Measurements from ENCODE around the gene FOXD4L1.
"Not testable (repeated sequence)": the region's sequence is repeated elsewhere in the genome, so short reads cannot be mapped to it uniquely, and the experiment has no call there.

Gene FOXD4L1

DNA sequence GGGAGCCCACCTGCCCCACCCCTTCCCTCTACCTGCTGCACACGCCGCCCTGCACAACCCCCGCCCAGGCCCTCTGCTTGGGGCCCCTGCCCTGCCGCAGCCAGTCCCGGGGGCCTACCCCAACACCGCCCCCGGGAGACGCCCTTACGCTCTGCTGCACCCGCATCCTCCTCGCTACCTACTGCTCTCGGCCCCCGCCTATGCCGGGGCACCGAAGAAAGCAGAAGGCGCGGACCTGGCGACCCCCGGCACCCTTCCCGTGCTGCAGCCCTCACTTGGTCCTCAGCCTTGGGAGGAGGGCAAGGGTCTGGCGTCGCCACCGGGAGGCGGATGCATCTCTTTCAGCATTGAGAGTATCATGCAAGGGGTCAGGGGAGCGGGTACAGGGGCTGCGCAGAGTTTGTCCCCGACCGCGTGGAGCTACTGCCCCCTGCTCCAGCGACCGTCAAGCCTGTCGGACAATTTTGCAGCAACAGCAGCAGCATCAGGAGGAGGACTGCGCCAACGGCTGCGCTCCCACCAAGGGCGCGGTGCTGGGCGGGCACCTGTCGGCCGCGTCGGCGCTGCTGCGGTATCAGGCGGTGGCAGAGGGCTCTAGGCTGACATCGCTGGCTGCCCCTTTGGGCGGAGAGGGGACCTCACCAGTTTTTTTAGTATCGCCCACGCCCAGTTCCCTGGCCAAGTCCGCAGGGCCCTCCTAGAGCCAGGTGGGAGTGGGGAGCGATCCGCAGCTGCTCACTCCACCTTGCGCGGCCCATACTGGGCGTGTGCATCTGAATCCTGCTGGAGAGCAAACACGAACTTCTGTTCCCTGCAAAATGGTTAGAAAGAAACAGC lies 1.6 kb downstream of the FOXD4L1 start:
- not testable (repeated sequence) for H2BK5ac ChIP-seq (ENCODE audit: low read length); H3K4ac ChIP-seq (ENCODE audit: low read depth, low read length); H2BK15ac ChIP-seq (replicated peaks; ENCODE audit: low read depth); DNase-seq; H3K27ac ChIP-seq (ENCODE audit: low read depth, low read length); H2AK5ac ChIP-seq (ENCODE audit: low read length); H3K4me1 ChIP-seq (ENCODE audit: control insufficient read depth, low read depth, low read length); H3K4me2 ChIP-seq (ENCODE audit: low read length); H3K18ac ChIP-seq (ENCODE audit: low read length); H3K4me3 ChIP-seq (ENCODE audit: low read length); H3K27me3 ChIP-seq (ENCODE audit: insufficient read depth, low read length, poor library complexity); H4K8ac ChIP-seq (ENCODE audit: low read depth, low read length); H3K9ac ChIP-seq (ENCODE audit: low read length); H3K23ac ChIP-seq (ENCODE audit: low read length); H4K5ac ChIP-seq (ENCODE audit: low read length); H3K36me3 ChIP-seq (ENCODE audit: control insufficient read depth, insufficient read depth, low read length); H3K79me1 ChIP-seq (ENCODE audit: low read length); H3K56ac ChIP-seq (ENCODE audit: low read length); H3K79me2 ChIP-seq (ENCODE audit: control insufficient read depth, insufficient read depth, low read length); H2BK120ac ChIP-seq (ENCODE audit: low read depth, low read length)
- WGBS (ENCODE audit: extremely low coverage, insufficient coverage, low lambda C conversion rate), result no CpG with 5 or more reads among the region's 56 CpGs

DNA sequence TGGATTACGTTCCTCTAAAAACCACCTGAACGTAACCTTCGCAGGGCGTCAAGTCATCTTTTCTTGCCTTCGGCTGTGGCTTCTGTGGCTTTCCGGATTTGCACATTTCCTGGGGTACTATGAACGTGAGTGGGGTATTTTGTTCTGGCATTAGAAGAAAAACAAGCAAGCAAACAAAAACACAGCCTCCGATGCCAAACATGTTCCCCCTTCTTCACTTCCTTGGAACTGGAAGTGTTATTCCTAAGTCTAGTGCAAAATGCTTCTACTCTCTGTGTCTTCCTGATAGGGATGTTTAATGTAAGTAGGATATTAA lies 2.2 kb downstream of the FOXD4L1 start:
- not testable (repeated sequence) for H3K18ac ChIP-seq (ENCODE audit: low read length); H4K5ac ChIP-seq (ENCODE audit: low read length); H2BK15ac ChIP-seq (replicated peaks; ENCODE audit: low read depth); H3K79me2 ChIP-seq (ENCODE audit: control insufficient read depth, insufficient read depth, low read length); H3K27me3 ChIP-seq (ENCODE audit: insufficient read depth, low read length, poor library complexity); H3K4me3 ChIP-seq (ENCODE audit: low read length); H3K56ac ChIP-seq (ENCODE audit: low read length); H4K8ac ChIP-seq (ENCODE audit: low read depth, low read length); H3K4ac ChIP-seq (ENCODE audit: low read depth, low read length); H3K36me3 ChIP-seq (ENCODE audit: control insufficient read depth, insufficient read depth, low read length); H3K23ac ChIP-seq (ENCODE audit: low read length); H3K4me2 ChIP-seq (ENCODE audit: low read length); H2AK5ac ChIP-seq (ENCODE audit: low read length); H3K9ac ChIP-seq (ENCODE audit: low read length); H3K4me1 ChIP-seq (ENCODE audit: control insufficient read depth, low read depth, low read length); DNase-seq; H3K79me1 ChIP-seq (ENCODE audit: low read length); H2BK120ac ChIP-seq (ENCODE audit: low read depth, low read length); H3K27ac ChIP-seq (ENCODE audit: low read depth, low read length); H2BK5ac ChIP-seq (ENCODE audit: low read length)
- no CpG with 5 or more reads among the region's 8 CpGs for WGBS (ENCODE audit: extremely low coverage, insufficient coverage, low lambda C conversion rate)

DNA sequence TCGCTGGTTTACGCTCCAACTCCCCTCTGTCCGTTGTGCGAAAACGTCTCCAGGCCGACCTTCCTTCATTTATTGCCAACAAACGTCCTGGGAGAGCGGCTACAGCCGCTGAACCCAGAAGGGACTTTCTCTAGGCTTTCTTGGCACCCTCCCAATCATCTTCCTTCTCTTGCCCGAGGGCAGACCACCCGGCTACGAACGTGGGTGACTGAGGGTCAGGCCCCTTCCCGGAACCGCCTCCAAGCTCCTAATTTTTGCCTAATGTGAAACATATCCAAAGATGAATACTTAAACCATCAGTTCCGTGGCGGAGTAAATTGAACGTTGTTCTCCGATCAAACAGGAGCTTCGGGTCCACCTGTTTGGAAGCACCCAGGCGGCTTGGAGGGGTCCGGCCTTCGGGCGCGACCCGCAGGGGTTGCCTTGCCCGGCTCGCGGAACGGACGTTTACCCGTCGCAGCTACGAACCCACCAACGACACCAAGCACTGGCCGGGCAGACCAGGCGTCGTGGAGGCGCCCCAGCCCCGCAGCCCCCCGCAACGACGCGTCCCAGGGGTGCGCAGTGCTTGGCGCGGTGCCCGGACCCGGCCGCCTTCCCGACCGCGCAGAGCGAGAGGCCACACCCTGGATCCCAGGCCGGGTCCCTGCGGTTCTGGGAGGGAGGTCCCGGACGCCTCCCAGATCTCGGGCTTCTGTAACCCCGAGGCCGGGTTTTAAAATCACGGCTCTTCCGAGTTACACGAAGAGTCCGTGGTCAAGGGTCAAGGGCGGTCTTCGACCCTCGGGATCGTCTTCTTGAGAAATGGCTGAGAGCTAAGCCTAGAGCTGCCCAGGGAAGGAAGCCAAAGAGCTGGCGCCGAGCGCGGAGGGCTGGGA lies 4.0 kb downstream of the FOXD4L1 start:
- not testable (repeated sequence) for H3K23ac ChIP-seq (ENCODE audit: low read length); H3K27ac ChIP-seq (ENCODE audit: low read depth, low read length); H4K5ac ChIP-seq (ENCODE audit: low read length); H3K79me1 ChIP-seq (ENCODE audit: low read length); H3K4ac ChIP-seq (ENCODE audit: low read depth, low read length); H3K56ac ChIP-seq (ENCODE audit: low read length); H3K18ac ChIP-seq (ENCODE audit: low read length); H3K4me2 ChIP-seq (ENCODE audit: low read length); H4K8ac ChIP-seq (ENCODE audit: low read depth, low read length); H3K9ac ChIP-seq (ENCODE audit: low read length); H3K36me3 ChIP-seq (ENCODE audit: control insufficient read depth, insufficient read depth, low read length); H3K4me3 ChIP-seq (ENCODE audit: low read length); H3K27me3 ChIP-seq (ENCODE audit: insufficient read depth, low read length, poor library complexity); H2BK120ac ChIP-seq (ENCODE audit: low read depth, low read length); H2BK15ac ChIP-seq (replicated peaks; ENCODE audit: low read depth); H3K4me1 ChIP-seq (ENCODE audit: control insufficient read depth, low read depth, low read length); DNase-seq; H2BK5ac ChIP-seq (ENCODE audit: low read length); H2AK5ac ChIP-seq (ENCODE audit: low read length); H3K79me2 ChIP-seq (ENCODE audit: control insufficient read depth, insufficient read depth, low read length)
- WGBS (ENCODE audit: extremely low coverage, insufficient coverage, low lambda C conversion rate), result no CpG with 5 or more reads among the region's 73 CpGs

GRCh38 chr2:113503094-113504042 lies 4.9 kb downstream of the FOXD4L1 start:
- H2BK120ac ChIP-seq (ENCODE audit: low read depth, low read length); H3K4me2 ChIP-seq (ENCODE audit: low read length); H3K9ac ChIP-seq (ENCODE audit: low read length); H3K23ac ChIP-seq (ENCODE audit: low read length); H3K18ac ChIP-seq (ENCODE audit: low read length); H3K27ac ChIP-seq (ENCODE audit: low read depth, low read length); H3K79me1 ChIP-seq (ENCODE audit: low read length); H3K36me3 ChIP-seq (ENCODE audit: control insufficient read depth, insufficient read depth, low read length); H2BK15ac ChIP-seq (replicated peaks; ENCODE audit: low read depth); H3K79me2 ChIP-seq (ENCODE audit: control insufficient read depth, insufficient read depth, low read length); H3K27me3 ChIP-seq (ENCODE audit: insufficient read depth, low read length, poor library complexity); H4K5ac ChIP-seq (ENCODE audit: low read length); H2BK5ac ChIP-seq (ENCODE audit: low read length); H3K4me3 ChIP-seq (ENCODE audit: low read length); H3K4me1 ChIP-seq (ENCODE audit: control insufficient read depth, low read depth, low read length); H4K8ac ChIP-seq (ENCODE audit: low read depth, low read length); H3K4ac ChIP-seq (ENCODE audit: low read depth, low read length); H3K56ac ChIP-seq (ENCODE audit: low read length); H2AK5ac ChIP-seq (ENCODE audit: low read length): not testable (repeated sequence)
- DNase-seq, result peak; percentile 68
- no CpG with 5 or more reads among the region's 116 CpGs for WGBS (ENCODE audit: extremely low coverage, insufficient coverage, low lambda C conversion rate)

- H3K79me1 ChIP-seq (ENCODE audit: low read length); H3K4me1 ChIP-seq (ENCODE audit: control insufficient read depth, low read depth, low read length); H4K8ac ChIP-seq (ENCODE audit: low read depth, low read length); H4K5ac ChIP-seq (ENCODE audit: low read length); H3K4me2 ChIP-seq (ENCODE audit: low read length); H3K4me3 ChIP-seq (ENCODE audit: low read length); H3K79me2 ChIP-seq (ENCODE audit: control insufficient read depth, insufficient read depth, low read length); DNase-seq; H2BK5ac ChIP-seq (ENCODE audit: low read length); H3K27ac ChIP-seq (ENCODE audit: low read depth, low read length); H2AK5ac ChIP-seq (ENCODE audit: low read length); H3K9ac ChIP-seq (ENCODE audit: low read length); H3K23ac ChIP-seq (ENCODE audit: low read length); H3K36me3 ChIP-seq (ENCODE audit: control insufficient read depth, insufficient read depth, low read length); H3K4ac ChIP-seq (ENCODE audit: low read depth, low read length); H3K56ac ChIP-seq (ENCODE audit: low read length); H2BK120ac ChIP-seq (ENCODE audit: low read depth, low read length); H3K18ac ChIP-seq (ENCODE audit: low read length); H3K27me3 ChIP-seq (ENCODE audit: insufficient read depth, low read length, poor library complexity); H2BK15ac ChIP-seq (replicated peaks; ENCODE audit: low read depth): not testable (repeated sequence)
- WGBS (ENCODE audit: extremely low coverage, insufficient coverage, low lambda C conversion rate), result no CpG with 5 or more reads among the region's 23 CpGs
These were observed 5.6 kb downstream of the FOXD4L1 start for GRCh38 chr2:113504081-113504480.
